Measurements from ENCODE around the gene SLC35F4. TPM values are rescaled to one million over a fixed set of nuclear protein-coding genes. Genes with fewer than 3 reads are reported as not detected.
"Not testable (repeated sequence)": the region's sequence is repeated elsewhere in the genome, so short reads cannot be mapped to it uniquely, and the experiment has no call there.

Gene SLC35F4
- total RNA-seq, 2 donors from 2014 or later: not detected

GRCh38 chr14:57746563-57746962 is 119.3 kb downstream of the SLC35F4 start:
- intact Hi-C loops (cut with DNase I, micrococcal nuclease): no loop called here
- no peak for ATAC-seq
- no peak for DNase-seq

GRCh38 chr14:57739516-57739915 is 126.4 kb downstream of the SLC35F4 start:
- no peak for DNase-seq
- ATAC-seq: no peak
- intact Hi-C loops (cut with DNase I, micrococcal nuclease): no loop called here

- ATAC-seq (no peak), DNase-seq (no peak)
- intact Hi-C loops (cut with DNase I, micrococcal nuclease): no loop called here
These were observed 128.3 kb downstream of the SLC35F4 start for GRCh38 chr14:57737598-57737997.

GRCh38 chr14:57736391-57736790 is 129.5 kb downstream of the SLC35F4 start:
- no peak for DNase-seq
- intact Hi-C loops (cut with DNase I, micrococcal nuclease): no loop called here
- no peak for ATAC-seq

- intact Hi-C loops (cut with DNase I, micrococcal nuclease): no loop called here
- ATAC-seq (no peak), DNase-seq (no peak)
These were observed 130.6 kb downstream of the SLC35F4 start for GRCh38 chr14:57735276-57735675.

GRCh38 chr14:57732463-57733285 is 133.2 kb downstream of the SLC35F4 start:
- intact Hi-C loops (cut with DNase I, micrococcal nuclease): no loop called here
- DNase-seq (peak in 1 of 2 donors; percentile 7), ATAC-seq (no peak)

GRCh38 chr14:57729208-57730187 is 136.4 kb downstream of the SLC35F4 start:
- ATAC-seq (no peak), DNase-seq (no peak)
- intact Hi-C loops (cut with DNase I, micrococcal nuclease): no loop called here

GRCh38 chr14:57725399-57726077 is 140.4 kb downstream of the SLC35F4 start:
- no peak for DNase-seq
- intact Hi-C loops (cut with DNase I, micrococcal nuclease): no loop called here
- ATAC-seq: no peak

GRCh38 chr14:57722141-57722540 is 143.8 kb downstream of the SLC35F4 start:
- DNase-seq; ATAC-seq; intact Hi-C loops (cut with DNase I, micrococcal nuclease): not testable (repeated sequence)

- intact Hi-C loops (cut with DNase I, micrococcal nuclease): no loop called here
- ATAC-seq (no peak), DNase-seq (no peak)
These were observed 151.4 kb downstream of the SLC35F4 start for GRCh38 chr14:57714487-57714931.

- ATAC-seq (no peak), DNase-seq (no peak)
- intact Hi-C loops (cut with DNase I, micrococcal nuclease): no loop called here
These were observed 153.2 kb downstream of the SLC35F4 start for GRCh38 chr14:57712698-57713097.

GRCh38 chr14:57712102-57712501 is 153.8 kb downstream of the SLC35F4 start:
- DNase-seq (no peak), ATAC-seq (no peak)
- intact Hi-C loops (cut with DNase I, micrococcal nuclease): no loop called here

GRCh38 chr14:57709909-57710308 is 156.0 kb downstream of the SLC35F4 start:
- intact Hi-C loops (cut with DNase I, micrococcal nuclease): no loop called here
- no peak for DNase-seq

GRCh38 chr14:57709086-57709485 is 156.8 kb downstream of the SLC35F4 start:
- intact Hi-C loops (cut with DNase I, micrococcal nuclease); ATAC-seq; DNase-seq: not testable (repeated sequence)

More at GRCh38 chr14:57709909-57710308, 156.0 kb downstream of the SLC35F4 start:
- ATAC-seq: no peak

GRCh38 chr14:57707219-57707618 is 158.7 kb downstream of the SLC35F4 start:
- ATAC-seq (no peak), DNase-seq (no peak)
- intact Hi-C loops (cut with DNase I, micrococcal nuclease): no loop called here

GRCh38 chr14:57704763-57705162 is 161.1 kb downstream of the SLC35F4 start:
- intact Hi-C loops (cut with DNase I, micrococcal nuclease): no loop called here

GRCh38 chr14:57699947-57700346 is 165.9 kb downstream of the SLC35F4 start:
- no peak for ATAC-seq
- intact Hi-C loops (cut with DNase I, micrococcal nuclease): no loop called here
- DNase-seq: no peak

More at GRCh38 chr14:57704763-57705162, 161.1 kb downstream of the SLC35F4 start:
- ATAC-seq: no peak
- DNase-seq: no peak

GRCh38 chr14:57692671-57693070 is 173.2 kb downstream of the SLC35F4 start:
- ATAC-seq: peak; percentile 52
- intact Hi-C loops (cut with DNase I, micrococcal nuclease): no loop called here
- no peak for DNase-seq

GRCh38 chr14:57687416-57687815 is 178.5 kb downstream of the SLC35F4 start:
- DNase-seq (no peak), ATAC-seq (no peak)
- intact Hi-C loops (cut with DNase I, micrococcal nuclease): no loop called here
